Fibroblast of lung (primary cell): ENCODE results near the gene TBL3.

Source experiments
- EZH2 ChIP-seq: IDR thresholded peaks from 2 replicates; pipeline ENCODE4 v1.5.1; 2012; ENCODE audit warnings: low read length, control low read depth, mild to moderate bottlenecking; ENCODE audit errors: missing control alignments
- TF ChIP-seq, protein P1 (sequence below), 2 donors: IDR thresholded peaks in 1 of 2; conservative IDR thresholded peaks in 1 of 2; 1 replicate in 1 of 2; 2 replicates in 1 of 2; pipeline ENCODE4 v1.5.1; 2011 to 2012; ENCODE audit warnings: low read length in 2 of 2, control low read depth in 1 of 2, inconsistent platforms in 1 of 2, low read depth in 1 of 2, mild to moderate bottlenecking in 1 of 2

DNA sequence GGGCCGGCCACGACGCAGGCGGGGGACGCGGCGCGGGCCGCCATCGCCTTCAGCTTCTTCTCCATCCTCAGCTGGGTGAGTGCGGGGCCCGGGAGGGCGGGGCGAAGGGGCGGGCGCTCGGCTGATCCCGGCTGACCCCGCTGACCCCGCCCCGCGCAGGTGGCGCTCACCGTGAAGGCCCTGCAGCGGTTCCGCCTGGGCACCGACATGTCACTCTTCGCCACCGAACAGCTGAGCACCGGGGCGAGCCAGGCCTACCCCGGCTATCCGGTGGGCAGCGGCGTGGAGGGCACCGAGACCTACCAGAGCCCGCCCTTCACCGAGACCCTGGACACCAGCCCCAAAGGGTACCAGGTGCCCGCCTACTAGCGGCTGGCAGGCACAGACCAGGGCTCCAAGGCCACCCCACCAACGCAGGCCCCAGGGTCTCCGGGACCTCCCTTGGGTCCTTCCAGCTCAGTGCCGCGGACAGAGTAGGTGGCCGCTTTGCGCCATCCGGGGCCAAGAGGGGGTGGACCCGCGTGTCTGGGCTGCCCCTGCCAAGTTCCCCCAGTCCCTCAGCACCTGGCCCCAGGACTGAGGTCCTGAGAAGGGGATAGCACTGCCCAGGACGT lies 21.0 kb downstream of the TBL3 start:
- TF ChIP-seq, protein P1, sequence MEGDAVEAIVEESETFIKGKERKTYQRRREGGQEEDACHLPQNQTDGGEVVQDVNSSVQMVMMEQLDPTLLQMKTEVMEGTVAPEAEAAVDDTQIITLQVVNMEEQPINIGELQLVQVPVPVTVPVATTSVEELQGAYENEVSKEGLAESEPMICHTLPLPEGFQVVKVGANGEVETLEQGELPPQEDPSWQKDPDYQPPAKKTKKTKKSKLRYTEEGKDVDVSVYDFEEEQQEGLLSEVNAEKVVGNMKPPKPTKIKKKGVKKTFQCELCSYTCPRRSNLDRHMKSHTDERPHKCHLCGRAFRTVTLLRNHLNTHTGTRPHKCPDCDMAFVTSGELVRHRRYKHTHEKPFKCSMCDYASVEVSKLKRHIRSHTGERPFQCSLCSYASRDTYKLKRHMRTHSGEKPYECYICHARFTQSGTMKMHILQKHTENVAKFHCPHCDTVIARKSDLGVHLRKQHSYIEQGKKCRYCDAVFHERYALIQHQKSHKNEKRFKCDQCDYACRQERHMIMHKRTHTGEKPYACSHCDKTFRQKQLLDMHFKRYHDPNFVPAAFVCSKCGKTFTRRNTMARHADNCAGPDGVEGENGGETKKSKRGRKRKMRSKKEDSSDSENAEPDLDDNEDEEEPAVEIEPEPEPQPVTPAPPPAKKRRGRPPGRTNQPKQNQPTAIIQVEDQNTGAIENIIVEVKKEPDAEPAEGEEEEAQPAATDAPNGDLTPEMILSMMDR (conservative IDR thresholded peaks at IDR 0.05 in 1 of 2, IDR thresholded peaks at IDR 0.05 in 1 of 2; ENCODE audit: low read depth in 1 of 2, low read length in 2 of 2) = no peak
- no peak for TF ChIP-seq EZH2
